SIG-M5 treated with dmso at 0.1 percent for 504 hours (cell line): ENCODE results near the gene ASIC1.
A peak's percentile ranks its signal among the peaks of the same experiment; 100 is the strongest.

Experiments used
- DNase-seq: peaks from one replicate; lab custom pipeline; 2025; ENCODE audit not compliant: unreplicated experiment; lab: John Stamatoyannopoulos, UW

Gene ASIC1

DNA sequence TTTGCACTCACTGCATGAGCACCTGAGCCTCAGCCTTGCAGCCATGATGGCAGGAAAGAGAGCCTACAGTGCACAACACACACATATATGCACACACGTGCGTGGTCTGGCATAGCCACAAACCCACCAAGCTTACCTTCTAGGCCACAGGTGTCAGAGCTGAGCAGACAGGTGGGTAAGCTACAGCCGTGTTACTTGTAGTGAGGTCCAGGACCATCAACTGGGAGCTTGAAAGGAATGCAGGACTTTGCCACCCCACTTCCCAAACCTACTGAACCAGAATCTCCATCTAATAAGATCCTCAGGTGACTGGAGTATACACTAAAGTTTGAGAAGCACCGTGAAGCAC, 2.7 kb downstream of the ASIC1 start:
- DNase-seq: no peak

DNA sequence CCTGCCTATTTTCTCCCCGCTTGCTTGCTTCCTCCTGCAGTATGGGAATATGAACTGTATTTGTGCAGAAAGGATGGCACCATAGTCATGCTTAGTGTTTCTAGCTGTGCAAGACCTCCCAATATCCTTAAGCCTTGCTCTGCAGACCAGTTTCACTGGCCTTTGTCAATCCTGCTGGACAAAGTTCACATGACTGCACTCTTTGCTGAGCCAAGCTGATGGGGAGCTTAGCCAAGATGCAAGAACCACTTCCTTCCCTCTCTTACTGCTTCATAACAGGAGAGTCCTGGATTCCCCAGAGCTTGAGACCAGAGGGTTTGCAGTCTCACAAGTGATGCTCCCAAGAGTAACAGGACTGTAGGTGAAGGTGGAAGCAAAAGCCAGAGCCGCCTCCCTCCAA, 3.8 kb downstream of the ASIC1 start:
- DNase-seq: no peak

DNA sequence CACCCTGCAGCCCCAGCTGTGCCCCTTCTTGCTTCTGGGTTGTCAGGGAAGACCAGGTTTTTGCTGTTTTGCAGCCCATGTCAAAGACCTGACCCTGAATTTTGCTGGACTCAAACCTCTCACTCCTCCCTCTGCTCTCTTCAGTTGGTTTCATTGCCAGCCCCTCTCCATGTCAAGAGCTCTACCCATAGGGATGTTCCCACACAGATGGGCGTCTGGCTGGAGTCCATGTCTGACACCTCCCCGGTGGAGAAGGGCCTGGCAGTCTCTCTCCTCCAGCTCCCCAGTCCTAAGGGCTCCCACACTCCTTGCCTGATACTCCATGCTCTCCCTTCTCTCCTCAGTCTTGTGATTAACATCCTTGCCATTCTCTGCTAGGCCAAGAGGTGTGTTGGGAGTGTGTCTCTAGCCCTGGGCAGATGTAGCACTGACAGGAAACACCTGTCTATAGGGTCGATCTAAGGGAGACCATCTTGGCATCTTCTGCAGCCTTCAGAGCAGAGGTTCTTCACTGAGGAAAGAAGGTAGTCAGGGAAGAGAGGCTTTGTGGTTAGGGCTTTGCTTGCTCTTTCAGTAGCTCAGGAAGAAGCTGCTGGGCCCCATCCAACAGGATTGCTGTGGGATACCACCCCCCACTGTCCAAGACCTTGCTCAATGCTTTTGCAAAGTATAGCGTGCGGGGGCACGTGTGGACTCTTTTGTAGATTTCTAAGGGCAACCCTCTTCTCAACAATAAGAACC, 4.7 kb downstream of the ASIC1 start:
- DNase-seq: no peak

DNA sequence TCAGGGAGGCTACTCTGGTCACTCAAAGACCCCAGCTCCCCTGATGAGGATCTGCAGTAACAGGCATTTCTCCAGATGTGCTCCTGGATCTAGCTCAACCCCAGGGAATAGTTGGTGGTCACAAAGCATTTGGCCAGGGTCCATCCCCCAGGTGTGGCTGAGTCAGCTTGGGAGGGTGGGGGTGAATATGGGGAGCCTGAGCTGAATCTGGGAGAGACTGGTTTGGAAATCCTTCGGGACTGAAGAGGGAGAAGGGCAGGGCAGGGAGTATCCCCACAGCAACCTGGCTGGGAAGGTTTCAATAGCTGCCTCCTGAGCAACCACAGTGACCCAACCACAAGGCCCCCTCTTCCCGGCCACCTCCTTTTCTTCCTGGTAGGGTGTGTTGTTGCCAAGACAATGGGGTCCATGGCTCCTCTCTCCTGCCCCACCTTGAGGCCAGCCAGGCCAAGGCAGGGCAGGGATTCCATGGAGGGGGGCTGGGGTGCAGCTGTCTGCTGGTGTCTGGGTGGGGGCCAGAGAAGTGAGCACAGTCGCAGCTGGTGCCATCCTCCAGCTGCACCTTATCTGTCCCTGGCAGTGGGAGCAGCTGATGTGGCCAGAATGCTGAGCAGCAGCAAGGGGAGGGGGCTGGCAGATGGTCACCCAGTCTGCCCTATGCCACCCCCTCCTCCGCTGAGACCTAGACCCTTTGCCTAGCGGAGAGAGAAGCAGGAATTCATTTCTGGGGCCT, 5.5 kb downstream of the ASIC1 start:
- DNase-seq: no peak

DNA sequence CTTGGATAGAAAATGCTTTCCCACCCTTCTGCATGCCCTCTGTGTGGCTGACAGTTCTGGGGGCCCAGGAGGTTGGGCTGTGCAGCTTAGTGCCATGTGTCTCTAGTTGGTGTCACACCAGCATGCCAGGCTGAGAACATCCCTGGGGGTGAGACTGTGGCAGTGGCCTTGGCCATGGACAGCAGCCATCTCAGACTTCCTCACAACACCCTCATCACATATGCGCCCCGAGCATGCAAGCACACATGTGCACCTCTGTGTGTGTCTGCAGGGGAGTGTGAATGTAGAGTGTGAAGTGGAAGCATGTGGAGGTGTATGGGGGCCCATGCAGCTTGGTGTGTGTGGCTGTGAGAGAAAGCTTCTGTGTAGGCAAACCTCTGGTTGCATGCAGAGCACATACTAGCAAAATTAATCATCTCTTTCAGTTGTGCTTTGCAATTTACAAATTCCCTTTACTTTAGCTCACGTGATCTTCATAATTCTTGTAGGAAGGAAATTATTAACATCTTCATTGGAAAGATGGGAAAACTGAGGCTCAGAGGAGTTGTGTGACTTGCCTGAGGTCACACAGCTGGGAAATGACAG, 8.4 kb downstream of the ASIC1 start:
- DNase-seq: no peak

DNA sequence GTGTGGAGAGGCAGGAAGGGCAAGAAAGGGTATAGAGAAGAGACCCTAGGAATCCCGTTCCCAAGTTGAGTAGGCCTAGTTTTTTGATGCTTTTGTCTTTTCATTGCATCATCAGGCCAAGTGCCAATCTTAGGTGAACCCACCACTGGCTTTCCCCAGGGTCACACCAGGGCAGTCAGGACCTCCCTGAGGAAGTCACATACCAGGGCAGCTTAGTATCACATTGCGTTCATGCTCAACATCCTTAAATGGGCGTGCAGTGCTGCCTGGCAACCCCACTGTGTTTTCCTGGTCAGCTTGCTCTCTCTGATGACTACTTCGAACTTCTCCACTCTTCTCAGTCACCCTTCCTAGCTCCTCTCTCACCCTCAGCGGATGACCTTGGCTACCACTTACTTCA, 9.0 kb downstream of the ASIC1 start:
- peak; percentile 41 for DNase-seq

DNA sequence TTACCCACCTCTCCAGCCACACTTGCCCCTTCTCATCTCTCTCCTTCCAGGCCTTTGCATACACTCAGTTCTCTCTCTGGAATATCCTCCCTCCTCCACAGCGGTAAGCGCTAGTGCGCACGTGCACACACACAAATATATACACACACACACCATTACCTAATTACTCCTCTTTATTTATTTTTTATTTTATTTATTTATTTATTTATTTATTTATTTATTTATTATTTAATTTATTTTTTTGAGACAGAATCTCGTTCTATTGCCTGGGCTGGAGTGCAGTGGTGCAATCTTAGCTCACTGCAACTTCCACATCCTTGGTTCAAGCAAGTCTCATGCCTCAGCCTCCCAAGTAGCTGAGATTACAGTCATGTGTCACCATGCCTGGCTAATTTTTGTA, 11.7 kb downstream of the ASIC1 start:
- DNase-seq: no peak

DNA sequence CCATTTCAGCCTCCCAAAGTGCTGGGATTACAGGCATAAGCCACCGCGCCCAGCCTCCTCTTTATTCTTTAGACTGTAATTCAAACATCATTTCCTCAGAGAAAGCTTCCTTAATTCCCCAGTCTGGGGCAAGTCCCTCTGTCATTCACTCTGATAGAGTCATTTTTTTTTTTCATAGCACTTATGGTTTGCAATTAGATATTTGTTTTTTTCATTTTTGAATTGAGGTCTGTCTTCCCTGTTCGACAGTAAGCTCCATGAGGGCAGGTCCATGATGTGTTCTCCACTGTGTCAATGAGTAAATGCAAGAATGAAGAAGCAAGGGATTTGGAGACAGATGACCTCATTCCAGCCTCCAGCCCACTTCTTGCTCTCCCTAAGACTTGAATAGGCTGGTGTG, 12.1 kb downstream of the ASIC1 start:
- no peak for DNase-seq

DNA sequence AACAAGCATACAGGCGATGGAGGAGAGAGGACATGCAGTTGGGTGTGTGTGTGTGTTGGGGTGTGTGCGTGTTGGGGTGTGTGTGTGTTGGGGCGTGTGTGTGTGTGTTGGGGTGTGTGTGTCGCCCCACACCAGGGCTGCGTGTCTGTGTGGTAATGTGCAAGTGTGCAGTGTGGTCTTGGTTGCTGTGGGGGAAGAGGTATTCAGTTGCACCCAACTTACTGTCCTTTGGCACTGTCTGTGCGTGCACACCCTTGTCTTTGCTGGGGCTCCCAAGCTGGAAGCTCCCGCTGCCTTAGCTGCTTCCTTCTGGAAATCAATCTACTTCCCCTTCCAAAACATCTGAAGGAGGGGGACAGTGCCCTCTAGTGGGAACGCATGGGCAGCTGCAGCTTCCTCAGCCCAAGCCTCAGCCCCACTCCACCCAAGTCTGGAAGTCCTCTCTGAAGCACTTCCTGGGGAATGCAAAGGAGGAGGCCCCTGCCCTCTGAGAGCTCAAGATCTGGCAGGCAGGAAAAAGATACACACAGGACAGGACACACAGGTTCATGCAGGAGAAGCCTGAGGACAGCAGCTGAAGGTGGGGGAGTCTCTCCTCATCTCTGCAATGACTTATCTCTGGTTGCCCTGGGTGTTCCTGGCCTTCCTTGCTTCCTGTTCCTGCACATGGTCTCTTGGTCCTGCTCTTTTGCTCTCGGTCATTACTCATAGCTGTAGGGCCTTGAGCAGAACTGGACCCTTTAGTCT, 13.1 kb downstream of the ASIC1 start:
- DNase-seq: peak; percentile 80

DNA sequence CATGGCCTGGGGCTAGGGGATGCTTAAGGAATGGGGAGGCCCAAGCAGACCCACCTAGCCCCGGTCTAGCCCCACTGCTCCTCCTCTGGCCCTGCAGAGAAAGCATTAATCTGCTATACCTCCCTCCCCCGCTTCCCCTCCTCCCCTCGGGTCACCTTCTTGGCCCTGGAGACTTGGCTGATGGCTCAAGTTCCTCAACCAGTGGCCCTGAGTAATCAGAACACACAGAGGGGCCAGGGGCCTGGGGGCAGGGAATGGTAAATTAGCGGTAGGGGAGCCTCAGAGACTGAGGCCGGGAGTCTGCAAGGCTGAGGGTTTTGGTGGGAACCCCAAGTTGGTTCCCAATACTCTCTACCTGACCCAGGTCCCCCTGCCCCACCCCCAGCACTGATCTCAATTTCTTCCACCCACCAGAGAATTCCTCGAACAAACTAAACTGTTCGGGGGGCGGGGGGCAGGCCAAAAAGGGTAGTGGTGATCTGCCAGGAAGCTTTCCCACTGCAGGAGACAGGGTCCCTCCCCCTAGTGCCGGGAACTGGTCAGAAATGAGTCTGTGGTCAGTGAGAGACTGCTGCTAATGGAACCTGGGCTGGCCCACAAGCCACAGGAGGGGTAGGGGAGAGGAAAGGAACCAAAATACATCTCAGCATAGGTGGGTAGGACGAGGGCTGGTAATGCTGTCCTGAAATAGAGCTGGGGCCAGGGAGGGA, 15.0 kb downstream of the ASIC1 start:
- DNase-seq: no peak

DNA sequence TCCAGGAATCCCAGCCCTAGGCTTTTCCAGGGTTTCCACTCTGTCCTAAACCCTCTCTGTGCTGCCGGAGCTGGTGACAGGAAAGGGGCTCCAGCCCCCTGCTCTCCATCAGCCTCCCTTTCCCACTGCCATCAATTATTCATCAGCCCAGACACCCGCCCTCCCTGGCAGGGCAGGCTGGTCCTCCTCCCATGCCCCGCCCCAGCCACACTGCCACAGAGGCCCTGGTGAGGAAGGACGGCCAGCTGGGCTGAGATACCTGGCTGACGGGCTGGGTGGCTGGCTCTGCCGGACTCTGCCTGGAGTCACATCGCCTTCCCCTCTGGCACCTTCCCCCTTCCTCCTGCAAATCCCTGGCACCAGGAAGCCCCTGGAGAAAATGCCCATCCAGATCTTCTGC, 15.8 kb downstream of the ASIC1 start:
- DNase-seq: no peak

DNA sequence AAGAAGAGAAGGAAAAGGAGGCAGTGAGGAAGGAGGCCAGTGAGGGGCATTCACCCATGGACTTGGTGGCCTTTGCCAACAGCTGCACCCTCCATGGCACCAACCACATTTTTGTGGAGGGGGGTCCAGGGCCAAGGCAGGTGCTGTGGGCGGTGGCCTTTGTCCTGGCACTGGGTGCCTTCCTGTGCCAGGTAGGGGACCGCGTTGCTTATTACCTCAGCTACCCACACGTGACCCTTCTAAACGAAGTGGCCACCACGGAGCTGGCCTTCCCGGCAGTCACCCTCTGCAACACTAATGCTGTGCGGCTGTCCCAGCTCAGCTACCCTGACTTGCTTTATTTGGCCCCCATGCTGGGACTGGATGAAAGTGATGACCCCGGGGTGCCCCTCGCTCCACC, 16.3 kb downstream of the ASIC1 start:
- DNase-seq: no peak

DNA sequence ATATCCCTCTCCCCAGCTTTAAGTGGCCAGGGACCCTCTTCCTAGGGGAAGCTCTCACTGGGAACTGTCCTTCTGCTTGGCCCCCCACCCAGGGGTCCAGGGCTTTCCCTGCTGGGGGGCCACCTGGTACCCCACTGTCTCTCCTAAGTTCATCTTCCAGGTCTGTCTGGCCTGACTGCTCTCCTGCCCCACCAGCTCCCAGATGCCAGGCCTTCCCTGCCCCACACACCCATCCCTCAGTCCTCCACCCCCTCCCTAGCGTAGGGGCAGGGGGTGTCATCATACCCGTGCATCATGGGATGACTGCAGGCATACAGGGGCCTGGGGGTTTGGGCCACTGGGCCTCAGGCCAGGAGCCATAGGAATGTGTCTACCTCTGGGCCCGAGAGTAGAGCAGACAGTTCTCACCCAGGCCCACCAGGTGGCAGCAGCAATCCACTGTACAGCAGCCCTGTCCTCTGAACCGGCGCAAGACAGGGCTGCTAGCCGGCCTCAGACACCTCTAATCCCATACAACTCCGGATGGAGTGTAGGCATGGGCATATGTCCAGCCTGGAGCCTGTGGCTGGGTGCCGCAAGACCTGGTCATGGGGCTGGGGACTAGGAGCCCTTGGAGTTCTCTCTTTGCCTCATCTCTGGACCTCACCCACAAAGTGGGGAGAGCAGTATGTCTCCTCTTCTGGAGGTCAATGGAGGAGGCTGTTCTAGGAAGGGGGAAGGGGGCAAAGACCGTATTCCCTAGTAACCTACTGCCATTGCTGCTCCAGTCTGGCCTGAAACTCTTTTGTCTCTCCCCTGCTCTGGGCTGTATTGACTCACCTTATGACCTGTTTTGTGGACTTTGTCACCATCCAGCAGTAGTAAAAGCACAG, 17.8 kb downstream of the ASIC1 start:
- peak; percentile 78 for DNase-seq

DNA sequence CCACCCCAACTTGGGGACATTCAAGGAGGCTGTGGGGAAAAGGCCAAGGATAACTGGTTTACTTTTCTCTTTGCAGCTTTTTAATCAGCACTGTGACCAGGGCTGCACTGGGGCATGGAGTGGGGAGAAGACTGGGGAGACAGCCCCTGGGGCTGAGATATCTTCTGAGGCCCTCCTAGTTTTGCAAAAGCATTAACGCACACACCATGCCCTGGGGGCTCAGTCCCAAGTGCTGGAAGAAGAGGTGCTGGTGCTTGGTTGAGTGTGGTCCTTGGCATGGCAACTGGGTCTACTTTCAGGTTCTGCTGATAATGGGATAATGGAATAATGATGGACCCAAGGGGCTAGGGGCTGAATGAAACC, 18.4 kb downstream of the ASIC1 start:
- DNase-seq: no peak

DNA sequence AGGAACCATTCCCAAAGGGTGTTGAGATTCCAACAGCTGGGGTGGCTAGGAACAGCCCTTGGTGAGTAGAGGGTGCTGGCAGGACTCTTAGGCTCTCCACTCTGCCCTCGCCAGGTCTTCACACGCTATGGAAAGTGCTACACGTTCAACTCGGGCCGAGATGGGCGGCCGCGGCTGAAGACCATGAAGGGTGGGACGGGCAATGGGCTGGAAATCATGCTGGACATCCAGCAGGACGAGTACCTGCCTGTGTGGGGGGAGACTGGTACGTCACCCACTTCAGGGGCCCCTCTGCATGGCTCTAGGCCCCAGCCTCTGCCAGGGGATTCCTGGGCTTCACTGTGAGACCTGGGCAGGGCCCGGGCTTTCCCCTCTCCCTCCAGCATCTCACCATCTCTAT, 19.7 kb downstream of the ASIC1 start:
- no peak for DNase-seq

DNA sequence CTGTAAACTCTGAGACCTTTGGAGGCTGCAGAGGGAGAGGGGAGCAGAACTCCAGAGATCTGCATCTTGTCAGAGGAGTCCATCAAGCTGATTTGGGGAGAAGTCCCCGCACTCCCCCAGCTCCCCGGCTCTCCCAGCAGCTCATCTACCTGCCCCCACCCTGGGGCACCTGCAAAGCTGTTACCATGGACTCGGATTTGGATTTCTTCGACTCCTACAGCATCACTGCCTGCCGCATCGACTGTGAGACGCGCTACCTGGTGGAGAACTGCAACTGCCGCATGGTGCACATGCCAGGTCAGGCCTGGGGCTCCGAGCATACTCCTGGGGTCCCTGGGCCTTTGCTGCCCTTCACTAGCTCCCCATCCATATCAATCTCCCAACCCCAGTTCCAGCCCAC, 20.9 kb downstream of the ASIC1 start:
- no peak for DNase-seq

DNA sequence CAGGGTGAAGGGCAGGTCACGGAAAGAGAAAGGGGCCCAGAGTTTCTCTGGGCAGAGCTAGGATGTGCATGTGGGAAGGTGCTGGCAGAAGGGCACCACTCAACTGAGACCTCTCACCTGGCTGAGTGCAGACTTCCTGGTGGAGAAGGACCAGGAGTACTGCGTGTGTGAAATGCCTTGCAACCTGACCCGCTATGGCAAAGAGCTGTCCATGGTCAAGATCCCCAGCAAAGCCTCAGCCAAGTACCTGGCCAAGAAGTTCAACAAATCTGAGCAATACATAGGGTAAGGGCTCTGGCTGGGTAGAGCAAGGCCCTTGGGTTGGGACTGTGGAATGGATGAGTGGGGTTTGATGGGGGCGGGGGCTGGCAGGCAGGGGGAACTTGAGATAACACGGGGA, 22.4 kb downstream of the ASIC1 start:
- DNase-seq: no peak

DNA sequence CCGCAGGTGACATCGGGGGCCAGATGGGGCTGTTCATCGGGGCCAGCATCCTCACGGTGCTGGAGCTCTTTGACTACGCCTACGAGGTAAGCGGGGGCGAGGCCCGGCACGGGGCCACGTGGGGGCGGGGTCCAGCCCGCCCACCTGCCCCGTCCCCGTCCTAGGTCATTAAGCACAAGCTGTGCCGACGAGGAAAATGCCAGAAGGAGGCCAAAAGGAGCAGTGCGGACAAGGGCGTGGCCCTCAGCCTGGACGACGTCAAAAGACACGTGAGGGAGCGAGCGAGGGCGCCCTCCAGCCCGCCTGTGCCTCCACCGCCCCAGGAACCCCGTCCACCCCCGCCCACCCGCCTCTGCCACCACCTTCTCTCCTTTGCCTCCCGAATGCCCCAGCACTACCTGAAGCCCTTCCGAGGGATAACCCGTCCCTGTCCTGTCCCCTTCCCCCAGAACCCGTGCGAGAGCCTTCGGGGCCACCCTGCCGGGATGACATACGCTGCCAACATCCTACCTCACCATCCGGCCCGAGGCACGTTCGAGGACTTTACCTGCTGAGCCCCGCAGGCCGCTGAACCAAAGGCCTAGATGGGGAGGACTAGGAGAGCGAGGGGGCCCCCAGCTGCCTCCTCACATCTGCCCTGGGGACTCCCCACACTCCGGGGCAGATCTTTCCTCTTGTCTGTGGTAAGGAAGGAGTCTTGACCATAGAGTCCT, 23.9 kb downstream of the ASIC1 start:
- DNase-seq: no peak

DNA sequence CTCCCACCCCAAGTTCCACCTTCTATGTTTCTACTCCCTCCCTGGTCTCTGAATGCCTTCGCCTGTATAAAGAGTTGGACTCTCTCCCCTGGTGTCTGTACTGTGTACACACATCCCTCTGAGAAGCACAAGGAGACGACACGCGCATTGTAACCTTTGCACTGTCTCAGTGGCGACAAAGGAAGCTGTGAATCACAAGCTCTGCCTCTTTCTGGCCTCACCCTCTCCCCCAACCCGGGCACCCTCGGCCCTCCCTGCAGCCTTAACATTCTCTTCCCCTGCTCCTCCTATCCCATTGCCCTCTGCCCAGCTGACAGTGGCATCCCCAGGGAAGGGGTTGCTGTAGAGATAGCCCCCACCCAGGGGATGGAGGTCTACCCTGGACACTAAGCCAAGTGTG, 25.2 kb downstream of the ASIC1 start:
- no peak for DNase-seq

DNA sequence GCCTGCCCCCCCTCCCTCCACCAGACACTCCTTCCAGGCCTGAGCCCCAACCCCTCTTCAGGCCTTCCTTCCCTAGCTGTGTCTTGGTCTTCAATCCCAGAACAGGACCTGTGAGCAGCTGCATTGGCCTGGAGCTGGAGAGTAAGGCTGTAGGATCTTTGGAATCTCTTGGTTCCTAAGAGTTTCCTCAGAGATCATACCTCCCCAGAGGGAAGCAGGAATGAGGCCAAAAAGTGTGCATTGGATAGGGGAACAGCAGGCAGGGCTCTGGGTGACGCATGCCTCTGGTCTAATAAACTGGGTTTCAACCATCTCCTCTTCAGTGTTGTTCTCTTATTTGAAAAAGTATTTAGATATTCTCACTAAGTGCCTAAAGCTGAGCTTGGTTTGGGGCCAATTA, 25.9 kb downstream of the ASIC1 start:
- no peak for DNase-seq
